ENCODE measurements around the gene ATXN2.

ATXN2 gene

DNA sequence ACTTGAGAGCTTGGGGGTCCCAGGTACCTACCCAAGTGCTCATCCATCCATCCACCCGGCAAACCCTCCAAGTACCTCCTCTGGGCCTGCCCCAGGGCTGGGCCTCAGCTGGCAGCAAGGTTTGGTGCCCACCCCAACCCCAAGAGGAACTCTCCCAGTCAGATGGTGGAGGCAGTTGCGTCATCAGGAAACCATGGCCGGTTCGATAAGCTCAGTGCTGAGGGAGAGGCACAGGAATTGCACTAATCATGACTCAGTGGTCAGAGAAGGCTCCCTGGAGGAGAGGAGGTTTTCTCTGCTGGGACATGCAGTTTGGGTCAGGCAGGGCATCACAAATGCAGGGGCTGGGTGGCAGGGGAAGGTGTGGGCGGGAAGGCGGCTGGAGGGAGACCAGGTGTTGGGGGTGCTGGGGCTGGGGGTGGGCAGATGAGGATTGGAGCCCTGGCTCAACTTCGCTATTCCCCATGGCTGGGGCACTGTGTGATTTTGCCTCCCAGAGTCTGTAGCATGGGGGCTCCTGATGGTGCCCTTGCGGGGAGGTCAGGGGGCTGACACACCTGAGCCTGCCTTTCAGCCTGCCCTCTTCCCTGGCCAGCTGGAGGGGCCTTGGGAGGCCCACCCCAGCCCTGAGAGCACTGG lies 161.2 kb downstream of the ATXN2 start:
- DNase-seq (ENCODE audit: low spot score), result no peak

DNA sequence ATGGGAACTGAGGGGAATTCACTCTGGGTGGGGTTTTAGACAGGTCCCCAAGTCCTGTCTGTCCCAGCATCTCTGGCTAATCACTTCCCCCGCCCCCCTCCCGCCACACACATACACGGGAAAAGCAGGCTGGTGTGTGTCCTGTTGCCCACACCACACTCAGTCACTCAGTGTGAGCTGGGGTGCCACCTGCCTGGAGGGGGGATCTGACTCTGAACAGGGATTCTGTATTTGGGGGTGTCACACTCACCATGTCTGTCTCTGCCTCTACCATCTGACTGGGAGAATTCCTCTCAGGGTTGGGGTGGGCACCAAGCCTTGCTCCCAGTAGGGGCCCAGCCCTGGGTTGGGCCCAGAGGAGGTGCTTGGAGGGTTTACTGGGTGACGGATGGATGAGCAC lies 162.3 kb downstream of the ATXN2 start:
- DNase-seq (ENCODE audit: low spot score), result no peak

DNA sequence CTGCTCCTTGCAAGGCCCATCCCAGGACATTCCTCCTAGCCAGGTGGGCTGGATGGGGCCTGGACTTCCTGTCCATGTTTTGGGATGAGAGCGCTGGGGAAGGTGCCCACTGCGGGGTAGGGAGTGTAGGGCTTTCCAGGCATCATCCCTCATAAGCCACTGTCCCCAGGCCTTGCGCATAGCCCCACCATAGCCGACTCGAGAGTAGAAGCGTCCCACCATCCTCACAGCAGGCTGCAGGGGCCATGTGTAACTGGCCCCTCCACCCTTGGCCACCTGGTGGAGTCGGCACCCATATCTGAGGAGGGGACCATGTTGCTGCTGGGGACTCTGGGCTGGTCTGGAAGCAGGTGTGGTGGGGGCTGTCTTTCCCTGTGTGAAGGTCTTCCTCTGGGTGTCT lies 162.8 kb downstream of the ATXN2 start:
- DNase-seq (ENCODE audit: low spot score), result no peak

DNA sequence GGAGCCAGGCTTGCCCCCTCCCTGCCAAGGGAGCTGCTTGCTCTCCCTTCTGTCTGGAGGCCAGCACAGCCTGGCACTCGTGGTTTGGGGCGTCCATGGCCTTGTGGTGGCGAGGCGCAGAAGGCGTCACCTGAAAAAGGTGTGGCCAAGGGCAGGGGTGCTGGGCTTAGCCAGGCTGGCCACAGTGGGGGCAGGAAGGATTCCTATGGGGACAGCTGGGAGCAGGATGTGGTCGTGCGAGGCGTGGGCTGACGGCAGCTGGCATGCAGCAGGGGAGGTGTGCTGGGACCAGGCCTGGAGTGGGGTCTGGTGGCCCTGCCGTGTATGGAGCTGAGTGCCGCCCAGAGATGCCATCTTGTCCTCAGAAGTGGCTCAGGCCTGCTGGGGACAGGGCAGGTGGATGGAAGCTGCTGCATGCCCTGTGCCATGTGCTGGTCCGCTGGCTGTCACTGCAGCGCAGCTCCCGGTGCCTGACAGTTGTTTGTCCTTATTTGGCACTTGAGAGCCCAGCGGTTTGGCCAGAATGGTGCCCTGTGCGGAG lies 163.4 kb downstream of the ATXN2 start:
- no peak for DNase-seq (ENCODE audit: low spot score)

DNA sequence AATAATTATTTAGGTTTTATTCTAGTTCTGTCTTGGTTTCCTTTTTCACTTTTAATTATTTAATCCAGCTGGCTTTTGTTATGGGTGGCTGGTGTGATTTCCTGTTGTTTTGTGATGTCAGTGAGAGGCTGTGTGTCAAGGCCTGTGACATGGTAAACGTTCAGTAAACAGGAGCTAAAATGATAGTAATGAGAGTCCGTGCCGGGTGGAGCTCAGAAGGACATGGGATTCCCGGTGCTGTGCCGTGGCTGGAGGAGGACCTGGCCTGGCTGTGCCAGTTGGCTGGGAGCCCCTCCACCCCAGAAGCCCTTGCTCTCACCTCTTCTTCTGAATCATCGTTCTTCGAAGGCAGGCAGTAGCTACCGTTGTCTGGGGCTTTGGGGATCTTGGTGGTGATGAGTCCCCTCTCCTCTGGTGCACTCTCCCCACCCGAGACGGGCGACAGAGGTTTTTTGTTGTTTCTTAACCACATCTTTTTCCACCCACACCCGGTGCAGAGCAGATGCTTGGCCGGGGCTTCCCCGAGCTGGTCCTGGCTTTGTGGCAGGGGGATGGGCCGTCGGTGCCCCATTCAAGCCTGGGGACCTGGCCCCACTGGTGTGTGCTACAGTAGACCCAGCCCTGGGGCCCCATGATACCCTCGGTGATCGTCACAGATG lies 164.3 kb downstream of the ATXN2 start:
- DNase-seq (ENCODE audit: low spot score), result no peak

DNA sequence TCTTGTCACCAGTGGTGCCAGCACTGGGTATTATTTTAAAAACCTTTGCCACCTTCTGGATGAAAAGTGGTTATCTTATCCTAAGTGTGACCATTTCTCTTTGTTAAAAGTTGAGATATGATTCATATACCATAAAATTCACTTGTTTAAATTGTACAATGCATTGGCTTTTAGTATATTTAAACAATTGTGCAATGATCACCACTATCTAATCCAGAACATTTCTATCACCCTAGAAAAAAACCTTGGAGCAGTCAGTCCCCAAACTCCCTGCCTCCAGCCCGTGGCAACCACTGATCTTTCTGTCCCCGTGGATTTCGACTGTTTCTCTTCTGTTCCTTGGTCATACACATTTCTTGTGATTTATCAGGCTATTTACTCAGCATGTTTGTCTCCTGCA lies 165.1 kb downstream of the ATXN2 start:
- no peak for DNase-seq (ENCODE audit: low spot score)

DNA sequence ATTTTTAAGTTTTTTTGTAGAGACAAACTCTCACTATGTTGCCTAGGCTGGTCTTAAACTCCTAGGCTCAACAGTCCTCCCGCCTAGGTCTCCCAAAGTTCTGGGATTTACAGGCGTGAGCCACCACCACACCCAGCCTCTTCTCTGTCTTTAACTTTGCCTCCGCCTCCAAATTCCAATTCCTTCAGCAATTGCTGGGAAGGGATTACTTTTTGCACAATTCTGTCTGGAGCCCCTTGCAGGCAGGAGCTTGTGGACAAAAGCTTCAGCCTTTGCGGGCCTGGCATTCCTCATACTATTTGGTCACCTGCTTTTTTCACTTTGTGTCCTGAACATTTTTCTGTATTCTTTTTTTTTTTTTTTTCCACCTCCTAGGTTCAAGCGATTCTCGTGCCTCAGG lies 167.3 kb downstream of the ATXN2 start:
- DNase-seq (ENCODE audit: low spot score), result no peak

DNA sequence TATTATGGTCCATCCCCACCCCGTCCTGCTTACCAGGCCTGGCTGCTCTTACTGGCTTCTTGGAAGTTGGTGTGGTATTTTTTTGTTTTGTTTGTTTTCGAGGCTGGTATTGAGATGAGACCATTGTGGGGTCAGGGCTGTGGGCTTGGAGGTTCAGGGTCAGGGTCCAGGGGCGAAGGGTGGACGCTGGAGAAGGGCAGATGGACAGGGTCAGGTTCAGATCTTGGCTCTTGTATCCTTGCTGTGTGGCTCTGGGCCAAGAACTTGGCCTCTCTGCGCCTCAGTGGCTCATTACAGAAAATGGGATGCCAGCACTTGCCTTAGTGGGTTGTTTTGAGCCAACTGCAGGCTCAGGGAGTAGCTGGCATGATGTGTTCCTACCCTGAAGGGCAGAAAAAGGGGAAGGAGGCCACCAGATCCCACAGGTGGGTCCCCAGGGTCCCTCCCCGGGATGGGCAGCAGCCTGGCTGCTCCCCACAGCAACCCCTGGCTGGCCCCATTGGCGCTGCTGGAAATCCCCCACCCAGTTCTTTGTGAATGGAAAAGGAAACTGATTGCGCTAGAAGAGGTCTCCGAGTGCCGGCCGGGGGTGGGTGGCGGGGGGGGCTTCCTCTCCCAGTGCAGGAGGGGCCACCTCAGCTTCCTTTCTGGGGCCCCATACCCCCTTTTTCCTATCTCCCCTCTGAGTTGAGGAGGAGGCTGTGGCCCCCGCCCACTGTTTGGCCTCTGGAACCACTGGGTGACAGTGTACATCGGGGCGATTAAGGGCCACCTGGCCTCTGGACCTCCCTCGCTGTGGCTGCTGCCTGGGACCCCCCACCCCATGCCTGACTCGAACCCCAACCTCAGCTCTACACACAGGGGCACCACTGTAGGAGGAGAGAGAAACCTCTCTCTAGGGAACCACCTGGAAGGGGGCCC lies 168.4 kb downstream of the ATXN2 start:
- no peak for DNase-seq (ENCODE audit: low spot score)

DNA sequence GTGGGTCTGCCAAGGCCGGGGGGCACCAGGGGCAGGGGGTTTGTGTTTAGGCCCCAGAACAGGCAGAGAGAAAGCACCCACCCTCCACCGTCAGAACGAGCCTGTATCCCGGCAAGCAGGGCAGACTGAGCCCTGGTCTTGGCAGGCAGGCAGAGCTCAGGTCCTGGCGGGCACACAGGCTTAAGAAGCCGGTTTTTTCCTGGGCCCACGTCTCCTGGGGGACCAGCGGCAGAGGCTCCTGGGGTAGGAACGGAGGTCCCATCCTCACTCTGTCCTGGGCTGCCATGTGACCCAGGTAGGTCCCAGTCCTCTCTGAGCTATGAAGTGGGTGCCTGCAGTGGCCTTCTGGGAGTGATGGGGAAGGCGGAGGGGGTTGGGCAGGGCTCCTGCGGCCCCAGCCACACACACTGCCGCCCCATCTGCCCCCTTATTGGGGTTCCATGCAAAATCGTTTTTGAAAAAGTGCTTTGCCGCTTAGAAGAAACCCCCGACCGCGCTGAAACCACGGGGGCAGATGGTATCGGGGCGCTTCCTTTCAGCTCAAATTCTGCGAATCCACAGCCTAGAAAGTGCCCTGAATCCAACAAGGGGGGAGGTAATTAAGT lies 169.2 kb downstream of the ATXN2 start:
- no peak for DNase-seq (ENCODE audit: low spot score)

DNA sequence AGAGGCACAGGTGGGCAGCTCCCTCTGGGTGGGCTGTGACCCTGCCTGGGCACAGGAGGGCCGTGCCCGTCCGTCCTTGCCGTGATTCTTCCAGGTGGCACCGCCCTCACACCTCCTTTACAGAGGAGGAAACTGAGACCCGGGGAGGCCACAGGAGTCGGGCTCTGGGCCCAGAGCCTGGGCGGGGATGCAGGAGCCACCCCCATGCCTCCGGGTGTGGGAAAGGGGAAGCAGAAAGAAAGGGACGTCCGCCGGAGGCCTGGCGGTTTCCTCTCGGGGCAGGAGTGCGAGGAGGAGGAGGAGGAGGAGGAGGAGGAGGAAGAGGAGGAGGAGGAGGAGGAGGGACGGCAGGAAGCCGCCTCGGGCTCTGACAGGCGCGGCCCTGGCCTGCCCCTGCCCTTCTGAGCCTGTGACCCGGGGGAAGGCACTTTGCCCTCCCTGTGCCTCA lies 170.4 kb downstream of the ATXN2 start:
- DNase-seq (ENCODE audit: low spot score), result no peak

DNA sequence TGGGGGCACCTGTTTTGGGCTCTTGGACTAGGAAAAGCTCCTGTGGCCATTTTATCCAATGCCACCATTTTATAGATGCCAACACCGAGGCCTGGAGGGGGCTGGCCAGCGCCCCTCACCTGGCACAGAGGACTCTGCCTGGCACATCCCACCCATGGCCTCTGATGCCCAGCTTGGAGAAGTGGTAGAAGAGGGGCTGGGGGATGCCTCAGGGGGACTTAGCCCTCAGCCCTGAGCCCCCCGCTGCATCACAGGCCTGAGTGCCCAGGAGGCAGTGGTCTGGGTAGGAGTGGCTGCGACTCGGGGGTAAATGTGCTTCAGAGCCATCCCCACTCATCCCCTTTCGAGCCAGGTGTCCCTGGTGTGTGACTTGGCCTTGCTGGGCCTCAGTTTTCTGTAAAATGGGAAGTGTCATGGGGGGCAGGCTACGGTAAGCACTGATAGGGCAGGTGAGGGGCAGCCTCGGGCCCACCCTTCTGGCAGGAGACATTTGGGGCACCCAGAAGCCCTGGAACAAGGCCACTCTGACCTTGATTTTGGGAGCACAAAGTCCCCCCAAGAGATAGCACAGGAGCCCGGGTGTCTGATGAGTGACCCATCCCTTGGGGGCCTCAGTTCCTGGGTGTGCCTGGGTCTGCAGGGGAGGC lies 170.9 kb downstream of the ATXN2 start:
- no peak for DNase-seq (ENCODE audit: low spot score)

DNA sequence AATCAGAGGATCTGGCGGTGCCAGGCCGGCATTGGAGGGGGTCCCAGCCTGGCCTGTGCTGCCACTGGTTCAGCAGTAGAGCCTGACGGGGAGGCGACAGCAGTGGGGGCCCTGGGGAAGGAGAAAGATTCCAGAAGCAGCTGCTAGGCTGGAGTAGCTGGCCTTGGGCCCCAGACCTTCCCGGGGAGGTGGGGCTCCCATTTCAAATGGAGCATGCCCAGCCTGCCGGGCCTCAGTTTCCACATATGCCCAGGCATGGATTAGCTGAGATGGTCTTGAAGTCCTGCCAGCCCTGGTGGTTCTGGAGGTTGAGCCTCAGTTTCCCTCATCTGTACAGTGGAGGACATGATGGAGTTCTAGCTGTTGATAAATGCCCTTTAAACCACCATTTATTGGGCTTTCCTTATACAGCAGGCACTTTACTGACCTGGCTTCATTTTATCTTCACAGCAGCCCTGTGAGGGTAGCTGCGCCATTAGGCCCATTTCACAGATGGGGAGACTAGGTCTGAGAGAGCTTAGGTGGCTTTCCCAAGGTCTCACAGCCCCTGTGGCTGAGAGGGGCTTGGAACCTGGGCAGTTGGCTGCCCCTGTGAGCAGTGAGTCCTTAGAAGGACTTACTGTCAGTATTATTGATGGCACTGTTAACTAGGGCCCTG lies 171.6 kb downstream of the ATXN2 start:
- no peak for DNase-seq (ENCODE audit: low spot score)

DNA sequence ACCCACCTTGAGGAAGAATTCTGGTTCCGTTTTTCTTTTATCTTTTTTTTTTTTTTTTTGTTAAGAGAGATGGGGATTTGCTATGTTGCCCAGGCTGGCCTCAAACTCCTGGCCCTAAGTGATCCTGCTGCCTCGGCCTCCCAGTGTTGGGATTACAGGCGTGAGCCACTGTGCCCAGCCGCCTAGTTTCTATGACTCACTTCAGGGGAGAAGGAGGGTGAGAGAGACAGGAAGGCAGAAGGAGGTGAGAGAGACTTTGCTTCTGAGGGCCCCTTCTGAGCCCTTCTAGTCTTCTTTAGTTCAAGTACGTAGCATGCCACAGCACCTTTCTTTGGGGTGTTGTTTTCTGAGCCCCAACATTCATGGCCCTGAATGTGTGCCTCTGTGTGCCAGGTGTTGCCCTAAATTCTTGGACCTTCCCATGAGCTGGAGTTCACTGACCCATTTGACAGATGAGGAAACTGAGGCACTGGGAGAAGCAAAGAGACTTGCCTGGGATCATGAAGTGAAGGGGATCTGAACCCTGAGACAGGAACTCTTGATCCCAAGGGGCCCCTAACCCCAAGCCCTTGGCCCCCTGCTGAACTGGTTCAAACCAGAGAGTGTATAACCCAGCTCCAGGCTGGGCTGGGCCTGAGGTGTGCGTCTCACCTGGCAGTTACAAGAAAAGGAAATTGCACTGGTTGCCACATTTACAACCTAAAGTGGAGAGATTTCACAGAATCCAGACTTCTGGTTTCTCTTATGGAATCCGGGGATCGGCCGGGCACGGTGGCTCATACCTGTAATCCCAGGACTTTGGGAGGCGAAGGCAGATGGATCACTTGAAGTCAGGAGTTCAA lies 172.6 kb downstream of the ATXN2 start:
- no peak for DNase-seq (ENCODE audit: low spot score)

DNA sequence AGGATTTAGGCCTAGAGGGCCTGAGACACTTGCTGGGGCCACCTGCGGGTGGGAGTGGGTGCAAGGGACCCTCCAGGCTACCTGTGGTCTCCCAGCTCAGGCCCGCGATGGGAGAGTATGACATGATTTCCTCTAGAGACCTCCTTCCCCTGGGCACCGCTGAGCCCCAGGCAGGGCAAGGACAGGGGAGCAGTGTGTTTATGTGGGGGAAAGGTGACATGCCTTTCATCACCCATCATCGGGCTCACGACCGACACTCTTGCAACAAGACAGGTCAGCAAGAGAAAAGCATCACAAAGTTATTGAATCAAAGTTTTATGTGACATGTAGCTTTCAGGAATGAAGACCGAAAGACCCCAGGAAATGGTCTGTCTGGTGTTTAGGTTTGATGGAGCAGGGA lies 173.5 kb downstream of the ATXN2 start:
- no peak for DNase-seq (ENCODE audit: low spot score)

DNA sequence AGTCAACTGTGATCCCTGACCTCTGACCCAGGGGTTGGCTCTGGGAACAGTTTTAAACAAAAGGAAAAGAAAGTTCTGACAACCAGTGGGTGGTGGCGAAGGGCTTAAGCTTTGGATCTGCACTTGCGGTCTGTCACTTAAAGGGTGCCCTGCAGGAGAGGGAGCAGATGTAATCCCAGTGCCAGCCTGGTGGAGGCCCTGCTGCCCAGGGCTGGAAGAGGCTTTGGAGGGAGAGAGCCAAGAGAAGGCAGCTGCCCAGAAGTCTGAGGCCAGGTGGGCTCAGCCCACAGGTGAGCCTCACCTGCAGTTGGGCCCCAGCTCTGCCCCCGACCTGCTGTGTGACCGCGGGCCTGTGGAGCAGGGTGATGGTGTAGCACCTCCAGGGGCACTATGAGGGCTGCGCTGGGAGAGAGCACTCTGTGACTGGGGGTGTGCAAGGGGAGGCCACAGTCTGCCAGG lies 174.3 kb downstream of the ATXN2 start:
- no peak for DNase-seq (ENCODE audit: low spot score)

DNA sequence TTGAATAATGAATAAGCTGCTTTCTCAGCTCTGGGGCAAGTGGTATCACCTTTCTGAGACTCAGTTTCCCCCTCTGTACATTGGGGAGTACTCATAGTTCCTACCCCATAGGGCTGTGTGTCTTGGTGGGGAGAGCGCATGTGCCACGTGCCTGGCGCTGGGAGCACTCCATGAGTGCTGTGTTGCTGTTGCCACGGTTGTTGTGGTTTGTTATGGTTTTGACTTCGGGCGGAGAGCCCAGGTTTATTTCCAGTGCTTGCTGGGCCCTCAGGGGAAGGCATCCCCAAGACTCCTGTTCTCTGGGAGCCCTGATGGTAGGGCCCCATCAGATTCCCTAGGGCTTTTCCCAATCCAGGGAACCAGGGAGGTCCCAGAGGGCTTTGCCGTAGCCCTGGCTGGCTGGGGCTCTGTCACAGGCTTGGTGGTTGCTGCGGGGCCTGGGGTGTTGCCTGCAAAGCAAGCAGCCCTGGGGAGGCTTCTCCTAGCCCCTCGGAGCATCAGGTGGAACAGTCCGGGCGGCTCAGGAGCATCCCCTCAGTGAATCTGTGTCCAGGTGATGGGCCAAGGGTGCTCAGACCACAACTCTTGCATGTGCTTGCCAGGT lies 174.8 kb downstream of the ATXN2 start:
- no peak for DNase-seq (ENCODE audit: low spot score)

DNA sequence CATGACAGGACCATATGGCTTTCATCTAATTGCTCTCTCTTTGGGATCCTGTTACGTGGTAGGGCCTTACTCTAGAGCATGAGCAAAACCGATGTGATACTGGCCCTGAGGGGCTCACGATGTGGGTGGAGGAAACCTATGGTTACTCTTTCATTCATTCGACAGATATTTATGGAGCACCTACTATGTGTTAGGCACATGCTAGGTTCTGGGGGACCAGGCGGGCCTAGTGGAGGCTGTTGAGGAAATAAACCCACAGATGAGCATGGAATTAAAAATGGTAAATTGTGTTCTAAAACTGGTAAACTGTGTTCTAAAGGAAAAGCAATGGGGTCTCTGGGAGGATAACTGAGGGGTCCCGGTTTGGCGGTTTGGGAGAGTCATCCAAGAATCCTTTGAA lies 178.6 kb downstream of the ATXN2 start:
- no peak for DNase-seq (ENCODE audit: low spot score)

DNA sequence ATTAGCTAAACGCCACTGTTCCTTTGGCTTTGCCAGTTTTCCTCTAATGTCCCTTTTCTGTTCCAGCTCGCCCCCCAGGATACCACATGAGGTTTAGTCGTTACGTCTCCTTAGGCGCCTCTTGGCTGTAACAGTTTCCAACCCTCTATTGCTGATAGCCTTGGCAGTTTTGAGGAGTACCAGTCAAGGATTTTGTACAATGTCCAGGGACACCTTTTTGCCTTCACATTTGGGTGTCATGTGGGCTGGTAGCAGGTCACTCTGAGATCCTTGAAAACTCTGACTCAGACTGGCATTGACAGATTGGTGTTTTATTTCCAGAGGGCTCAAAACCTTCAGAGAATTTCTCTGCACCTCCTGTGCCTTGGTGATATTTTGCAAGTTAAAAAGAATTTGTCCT lies 179.3 kb downstream of the ATXN2 start:
- no peak for DNase-seq (ENCODE audit: low spot score)

DNA sequence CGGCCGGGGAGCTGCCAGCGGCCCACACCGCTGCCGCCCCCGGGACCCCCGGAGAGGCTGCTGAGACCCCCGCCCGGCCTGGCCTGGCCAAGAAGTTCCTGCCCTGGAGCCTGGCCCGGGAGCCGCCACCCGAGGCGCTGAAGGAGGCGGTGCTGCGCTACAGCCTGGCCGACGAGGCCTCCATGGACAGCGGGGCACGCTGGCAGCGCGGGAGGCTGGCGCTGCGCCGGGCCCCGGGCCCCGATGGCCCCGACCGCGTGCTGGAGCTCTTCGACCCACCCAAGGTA lies 180.6 kb downstream of the ATXN2 start:
- DNase-seq (ENCODE audit: low spot score), result no peak

Data from COLO829 (cell line).